Liver (tissue), 9 donors: ENCODE results near the gene POC1A. TPM values are rescaled to one million over a fixed set of nuclear protein-coding genes. Genes with fewer than 3 reads are reported as not detected.
A peak's percentile ranks its signal among the peaks of the same experiment; 100 is the strongest.

Experiments
- DNase-seq: peaks from one replicate; pipeline ENCODE4 v3.0.0-alpha.2; 2017; ENCODE audit warnings: low spot score
- H3K27ac ChIP-seq, 2 donors: one replicate each; pipeline ENCODE4 v1.7.0; 2013; ENCODE audit warnings: inconsistent platforms in 2 of 2, low read length in 2 of 2, control low read depth in 1 of 2, low read depth in 1 of 2, mild to moderate bottlenecking in 1 of 2
- H3K27me3 ChIP-seq, 4 donors: one replicate each; pipeline versions ENCODE4 v1.6.1 to v1.7.0; 2013; ENCODE audit warnings: low read length in 3 of 4, inconsistent platforms in 1 of 4, mild to moderate bottlenecking in 1 of 4, moderate library complexity in 1 of 4; ENCODE audit not compliant: control insufficient read depth in 4 of 4, insufficient read depth in 4 of 4
- H3K36me3 ChIP-seq, 4 donors: one replicate each; pipeline versions ENCODE4 v1.6.1 to v1.7.0; 2013; ENCODE audit warnings: low read length in 3 of 4, mild to moderate bottlenecking in 3 of 4, low read depth in 1 of 4, moderate library complexity in 1 of 4; ENCODE audit not compliant: control insufficient read depth in 4 of 4, insufficient read depth in 3 of 4
- H3K4me1 ChIP-seq, 4 donors: one replicate each; pipeline versions ENCODE4 v1.6.1 to v1.7.0; 2013; ENCODE audit warnings: low read length in 3 of 4, mild to moderate bottlenecking in 3 of 4, moderate library complexity in 1 of 4; ENCODE audit not compliant: control insufficient read depth in 4 of 4, insufficient read depth in 4 of 4
- H3K4me3 ChIP-seq, 3 donors: one replicate each; pipeline versions ENCODE4 v1.6.1 to v1.7.0; 2013; ENCODE audit warnings: low read length in 3 of 3, control low read depth in 1 of 3, low read depth in 1 of 3, mild to moderate bottlenecking in 1 of 3
- H3K9ac ChIP-seq, 2 donors: one replicate each; pipeline ENCODE4 v1.7.0; 2013; ENCODE audit warnings: low read length in 2 of 2, mild to moderate bottlenecking in 2 of 2, moderate library complexity in 2 of 2, control low read depth in 1 of 2, low read depth in 1 of 2
- H3K9me3 ChIP-seq, 4 donors: one replicate each; pipeline versions ENCODE4 v1.6.1 to v1.7.0; 2013; ENCODE audit warnings: low read length in 3 of 4; ENCODE audit not compliant: control insufficient read depth in 4 of 4
- EGR1 ChIP-seq, 2 donors: IDR thresholded peaks; 2 replicates each; pipeline ENCODE4 v1.6.1; 2016 to 2018; ENCODE audit warnings: antibody characterized with exemption in 2 of 2, low read depth in 2 of 2
- FOXA1 ChIP-seq: IDR thresholded peaks from 2 replicates; pipeline ENCODE4 v1.6.1; 2016; ENCODE audit warnings: antibody characterized with exemption
- FOXA2 ChIP-seq: IDR thresholded peaks from 2 replicates; pipeline ENCODE4 v1.6.1; 2016; ENCODE audit warnings: antibody characterized with exemption
- GABPA ChIP-seq, 2 donors: IDR thresholded peaks in 1 of 2; conservative IDR thresholded peaks in 1 of 2; 2 replicates each; pipeline ENCODE4 v1.6.1; 2016; ENCODE audit warnings: antibody characterized with exemption in 2 of 2, mild to moderate bottlenecking in 1 of 2, moderate library complexity in 1 of 2
- HNF4A ChIP-seq, 2 donors: conservative IDR thresholded peaks; 2 replicates each; pipeline ENCODE4 v1.6.1; 2016; ENCODE audit warnings: antibody characterized with exemption in 2 of 2, mild to moderate bottlenecking in 2 of 2
- HNF4G ChIP-seq: IDR thresholded peaks from 2 replicates; pipeline ENCODE4 v1.6.1; 2016; ENCODE audit warnings: antibody characterized with exemption
- JUND ChIP-seq, 2 donors: IDR thresholded peaks; 2 replicates each; pipeline ENCODE4 v1.6.1; 2016; ENCODE audit warnings: antibody characterized with exemption in 2 of 2
- NR2F2 ChIP-seq: IDR thresholded peaks from 2 replicates; pipeline ENCODE4 v1.6.1; 2016; ENCODE audit warnings: antibody characterized with exemption
- RAD21 ChIP-seq, 2 donors: IDR thresholded peaks; 2 replicates each; pipeline ENCODE4 v1.6.1; 2016; ENCODE audit warnings: antibody characterized with exemption in 2 of 2, mild to moderate bottlenecking in 2 of 2
- RXRA ChIP-seq, 2 donors: IDR thresholded peaks; 2 replicates each; pipeline ENCODE4 v1.6.1; 2017 to 2018; ENCODE audit warnings: antibody characterized with exemption in 2 of 2, mild to moderate bottlenecking in 1 of 2
- SP1 ChIP-seq: IDR thresholded peaks from 2 replicates; pipeline ENCODE4 v1.6.1; 2018; ENCODE audit warnings: antibody characterized with exemption, mild to moderate bottlenecking
- TAF1 ChIP-seq: conservative IDR thresholded peaks from 2 replicates; pipeline ENCODE4 v1.6.1; 2016; ENCODE audit warnings: antibody characterized with exemption, mild to moderate bottlenecking
- YY1 ChIP-seq: IDR thresholded peaks from 2 replicates; pipeline ENCODE4 v1.6.1; 2016; ENCODE audit warnings: antibody characterized with exemption, mild to moderate bottlenecking
- WGBS: extraction: QIAGEN DNeasy Blood & Tissue Kit; methylation state at CpG from one replicate; pipeline ENCODE4 v1.1.7; 2013; 5-methylcytosine and 5-hydroxymethylcytosine counted together
- polyA plus RNA-seq, 2 donors: library from polyadenylated mRNA; stranded (reverse) in 1 of 2; unstranded in 1 of 2; fragments of 200-250 nt in 1 of 2; fragments of >200 nt in 1 of 2; fragmentation: Nextera tagmentation in 1 of 2; extraction: Ambion mirVana in 1 of 2; gene quantifications; one replicate each; pipeline versions ENCODE4 v1.2.1 to v1.2.3, GENCODE V29; 2013 to 2015
- total RNA-seq, 2 donors: library from RNA; depleted of rRNA; stranded (reverse); fragments of >200 nt; gene quantifications; one replicate each; pipeline ENCODE4 v1.2.3, GENCODE V29; 2014
- TF ChIP-seq, protein P1 (sequence below): IDR thresholded peaks from 2 replicates; pipeline ENCODE4 v1.6.1; 2016; ENCODE audit warnings: antibody characterized with exemption, mild to moderate bottlenecking
- TF ChIP-seq, protein P2 (sequence below): IDR thresholded peaks from 2 replicates; pipeline ENCODE4 v1.6.1; 2016; ENCODE audit warnings: antibody characterized with exemption
- TF ChIP-seq, protein P3 (sequence below): IDR thresholded peaks from 2 replicates; pipeline ENCODE4 v1.6.1; 2016; ENCODE audit warnings: antibody characterized with exemption
- TF ChIP-seq, protein P4 (sequence below): IDR thresholded peaks from 2 replicates; pipeline ENCODE4 v1.6.1; 2016; ENCODE audit warnings: antibody characterized with exemption
- TF ChIP-seq, protein P5 (sequence below): fragments of 150-350 bp; IDR thresholded peaks from 2 replicates; pipeline ENCODE4 v1.5.1; 2017; ENCODE audit warnings: improper control_type of control experiment, low read depth, low read length; ENCODE audit not compliant: missing input control
- donor health status: healthy.
- donor health status: healthy.
- donor health status: healthy.
- donor health status: healthy.
- donor health status: healthy.

The POC1A gene
- total and polyA plus RNA-seq, 4 donors = 1.4 to 12.7 (median 4.8) TPM

DNA sequence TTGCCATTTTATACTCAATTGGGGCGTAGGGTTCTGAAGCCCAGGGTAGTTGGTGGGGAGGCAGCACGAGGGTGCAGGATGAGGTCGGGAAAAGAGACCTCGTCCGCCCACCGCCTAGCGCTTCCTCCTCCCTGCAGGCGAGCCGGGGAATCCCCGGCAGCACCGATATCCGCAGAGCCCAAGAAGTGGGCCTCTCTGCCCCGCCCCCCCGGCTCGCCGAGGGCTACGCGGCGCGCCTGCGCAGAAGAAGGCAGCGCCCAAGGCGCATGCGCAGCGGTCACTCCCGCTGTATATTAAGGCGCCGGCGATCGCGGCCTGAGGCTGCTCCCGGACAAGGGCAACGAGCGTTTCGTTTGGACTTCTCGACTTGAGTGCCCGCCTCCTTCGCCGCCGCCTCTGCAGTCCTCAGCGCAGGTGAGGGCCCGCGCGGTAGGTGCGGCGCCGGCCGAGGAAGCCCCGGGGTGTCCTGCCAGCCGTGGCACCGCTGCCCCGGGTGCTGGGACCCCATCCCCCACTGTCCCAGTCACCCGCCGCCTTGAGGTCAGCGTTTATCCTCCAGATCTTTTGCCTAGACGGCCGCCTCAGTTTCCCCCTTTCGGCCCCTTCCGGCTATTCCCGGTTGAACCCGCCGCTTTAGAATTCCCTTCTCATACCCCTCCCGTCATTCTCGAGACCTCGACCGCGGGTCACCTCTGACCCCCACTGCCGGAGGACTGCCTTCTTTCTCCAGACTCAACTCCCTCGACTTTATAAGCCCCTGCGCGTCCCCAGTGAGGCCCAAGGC lies 43.8 kb upstream of the POC1A start, which contains the start of gene ALAS1:
Gene ALAS1, plus strand, starts transcription at position 319 of the 784 bp plus-strand sequence. CDS start 1,082 bp downstream, outside the sequence.
- Histone ChIP-seq H3K9ac (peak within 1 kb of the TSS; percentile 77 to 94), H3K36me3 (peaks cover 2 to 17% (median 12%) of the 10 kb centered on the region in 4 donors), H3K4me1 (peaks cover 6 to 44% (median 30%) of the 10 kb centered on the region in 4 donors), H3K9me3 (no peaks in the 10 kb centered on the region), H3K4me3 (peak within 1 kb of the TSS; percentile 74 to 95 (median 82)), H3K27ac (peak within 1 kb of the TSS; percentile 72 to 83), H3K27me3 (no peaks in the 10 kb centered on the region)
- DNase-seq = peak; percentile 97
- WGBS = 1% methylated on average over 71 of the region's 71 CpGs
- TF ChIP-seq RXRA (IDR thresholded peaks at IDR 0.05) = peak; percentile 11 to 65
- TF ChIP-seq FOXA1 = peak; percentile 21
- TF ChIP-seq NR2F2 = peak; percentile 69
- TF ChIP-seq TAF1 = peak; percentile 83
- TF ChIP-seq HNF4G = no peak
- TF ChIP-seq RAD21 (IDR thresholded peaks at IDR 0.05) = peak; percentile 18 to 39
- peak; percentile 24 for TF ChIP-seq YY1
- no peak for TF ChIP-seq JUND (IDR thresholded peaks at IDR 0.05)
- TF ChIP-seq, protein P1, sequence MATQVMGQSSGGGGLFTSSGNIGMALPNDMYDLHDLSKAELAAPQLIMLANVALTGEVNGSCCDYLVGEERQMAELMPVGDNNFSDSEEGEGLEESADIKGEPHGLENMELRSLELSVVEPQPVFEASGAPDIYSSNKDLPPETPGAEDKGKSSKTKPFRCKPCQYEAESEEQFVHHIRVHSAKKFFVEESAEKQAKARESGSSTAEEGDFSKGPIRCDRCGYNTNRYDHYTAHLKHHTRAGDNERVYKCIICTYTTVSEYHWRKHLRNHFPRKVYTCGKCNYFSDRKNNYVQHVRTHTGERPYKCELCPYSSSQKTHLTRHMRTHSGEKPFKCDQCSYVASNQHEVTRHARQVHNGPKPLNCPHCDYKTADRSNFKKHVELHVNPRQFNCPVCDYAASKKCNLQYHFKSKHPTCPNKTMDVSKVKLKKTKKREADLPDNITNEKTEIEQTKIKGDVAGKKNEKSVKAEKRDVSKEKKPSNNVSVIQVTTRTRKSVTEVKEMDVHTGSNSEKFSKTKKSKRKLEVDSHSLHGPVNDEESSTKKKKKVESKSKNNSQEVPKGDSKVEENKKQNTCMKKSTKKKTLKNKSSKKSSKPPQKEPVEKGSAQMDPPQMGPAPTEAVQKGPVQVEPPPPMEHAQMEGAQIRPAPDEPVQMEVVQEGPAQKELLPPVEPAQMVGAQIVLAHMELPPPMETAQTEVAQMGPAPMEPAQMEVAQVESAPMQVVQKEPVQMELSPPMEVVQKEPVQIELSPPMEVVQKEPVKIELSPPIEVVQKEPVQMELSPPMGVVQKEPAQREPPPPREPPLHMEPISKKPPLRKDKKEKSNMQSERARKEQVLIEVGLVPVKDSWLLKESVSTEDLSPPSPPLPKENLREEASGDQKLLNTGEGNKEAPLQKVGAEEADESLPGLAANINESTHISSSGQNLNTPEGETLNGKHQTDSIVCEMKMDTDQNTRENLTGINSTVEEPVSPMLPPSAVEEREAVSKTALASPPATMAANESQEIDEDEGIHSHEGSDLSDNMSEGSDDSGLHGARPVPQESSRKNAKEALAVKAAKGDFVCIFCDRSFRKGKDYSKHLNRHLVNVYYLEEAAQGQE = peak; percentile 94
- no peak for TF ChIP-seq FOXA2
- TF ChIP-seq, protein P2, sequence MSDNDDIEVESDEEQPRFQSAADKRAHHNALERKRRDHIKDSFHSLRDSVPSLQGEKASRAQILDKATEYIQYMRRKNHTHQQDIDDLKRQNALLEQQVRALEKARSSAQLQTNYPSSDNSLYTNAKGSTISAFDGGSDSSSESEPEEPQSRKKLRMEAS = no peak
- TF ChIP-seq, protein P3, sequence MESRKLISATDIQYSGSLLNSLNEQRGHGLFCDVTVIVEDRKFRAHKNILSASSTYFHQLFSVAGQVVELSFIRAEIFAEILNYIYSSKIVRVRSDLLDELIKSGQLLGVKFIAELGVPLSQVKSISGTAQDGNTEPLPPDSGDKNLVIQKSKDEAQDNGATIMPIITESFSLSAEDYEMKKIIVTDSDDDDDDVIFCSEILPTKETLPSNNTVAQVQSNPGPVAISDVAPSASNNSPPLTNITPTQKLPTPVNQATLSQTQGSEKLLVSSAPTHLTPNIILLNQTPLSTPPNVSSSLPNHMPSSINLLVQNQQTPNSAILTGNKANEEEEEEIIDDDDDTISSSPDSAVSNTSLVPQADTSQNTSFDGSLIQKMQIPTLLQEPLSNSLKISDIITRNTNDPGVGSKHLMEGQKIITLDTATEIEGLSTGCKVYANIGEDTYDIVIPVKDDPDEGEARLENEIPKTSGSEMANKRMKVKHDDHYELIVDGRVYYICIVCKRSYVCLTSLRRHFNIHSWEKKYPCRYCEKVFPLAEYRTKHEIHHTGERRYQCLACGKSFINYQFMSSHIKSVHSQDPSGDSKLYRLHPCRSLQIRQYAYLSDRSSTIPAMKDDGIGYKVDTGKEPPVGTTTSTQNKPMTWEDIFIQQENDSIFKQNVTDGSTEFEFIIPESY = no peak
- TF ChIP-seq EGR1 (IDR thresholded peaks at IDR 0.05; ENCODE audit: low read depth in 2 of 2) = peak in 1 of 2 donors; percentile 40
- peak; percentile 59 for TF ChIP-seq SP1
- TF ChIP-seq, protein P4, sequence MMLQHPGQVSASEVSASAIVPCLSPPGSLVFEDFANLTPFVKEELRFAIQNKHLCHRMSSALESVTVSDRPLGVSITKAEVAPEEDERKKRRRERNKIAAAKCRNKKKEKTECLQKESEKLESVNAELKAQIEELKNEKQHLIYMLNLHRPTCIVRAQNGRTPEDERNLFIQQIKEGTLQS = peak; percentile 27
- TF ChIP-seq, protein P5, sequence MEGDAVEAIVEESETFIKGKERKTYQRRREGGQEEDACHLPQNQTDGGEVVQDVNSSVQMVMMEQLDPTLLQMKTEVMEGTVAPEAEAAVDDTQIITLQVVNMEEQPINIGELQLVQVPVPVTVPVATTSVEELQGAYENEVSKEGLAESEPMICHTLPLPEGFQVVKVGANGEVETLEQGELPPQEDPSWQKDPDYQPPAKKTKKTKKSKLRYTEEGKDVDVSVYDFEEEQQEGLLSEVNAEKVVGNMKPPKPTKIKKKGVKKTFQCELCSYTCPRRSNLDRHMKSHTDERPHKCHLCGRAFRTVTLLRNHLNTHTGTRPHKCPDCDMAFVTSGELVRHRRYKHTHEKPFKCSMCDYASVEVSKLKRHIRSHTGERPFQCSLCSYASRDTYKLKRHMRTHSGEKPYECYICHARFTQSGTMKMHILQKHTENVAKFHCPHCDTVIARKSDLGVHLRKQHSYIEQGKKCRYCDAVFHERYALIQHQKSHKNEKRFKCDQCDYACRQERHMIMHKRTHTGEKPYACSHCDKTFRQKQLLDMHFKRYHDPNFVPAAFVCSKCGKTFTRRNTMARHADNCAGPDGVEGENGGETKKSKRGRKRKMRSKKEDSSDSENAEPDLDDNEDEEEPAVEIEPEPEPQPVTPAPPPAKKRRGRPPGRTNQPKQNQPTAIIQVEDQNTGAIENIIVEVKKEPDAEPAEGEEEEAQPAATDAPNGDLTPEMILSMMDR = no peak
- no peak for TF ChIP-seq GABPA (IDR thresholded peaks at IDR 0.05 in 1 of 2, conservative IDR thresholded peaks at IDR 0.05 in 1 of 2)
- TF ChIP-seq HNF4A (conservative IDR thresholded peaks at IDR 0.05) = peak in 1 of 2 donors; percentile 54
